Measurements from ENCODE around the gene DPP9. TPM values are rescaled to one million over a fixed set of nuclear protein-coding genes. Genes with fewer than 3 reads are reported as not detected.

The DPP9 gene
- total RNA-seq, 1 experiment from 2014 or later, result 46.4 TPM

DNA sequence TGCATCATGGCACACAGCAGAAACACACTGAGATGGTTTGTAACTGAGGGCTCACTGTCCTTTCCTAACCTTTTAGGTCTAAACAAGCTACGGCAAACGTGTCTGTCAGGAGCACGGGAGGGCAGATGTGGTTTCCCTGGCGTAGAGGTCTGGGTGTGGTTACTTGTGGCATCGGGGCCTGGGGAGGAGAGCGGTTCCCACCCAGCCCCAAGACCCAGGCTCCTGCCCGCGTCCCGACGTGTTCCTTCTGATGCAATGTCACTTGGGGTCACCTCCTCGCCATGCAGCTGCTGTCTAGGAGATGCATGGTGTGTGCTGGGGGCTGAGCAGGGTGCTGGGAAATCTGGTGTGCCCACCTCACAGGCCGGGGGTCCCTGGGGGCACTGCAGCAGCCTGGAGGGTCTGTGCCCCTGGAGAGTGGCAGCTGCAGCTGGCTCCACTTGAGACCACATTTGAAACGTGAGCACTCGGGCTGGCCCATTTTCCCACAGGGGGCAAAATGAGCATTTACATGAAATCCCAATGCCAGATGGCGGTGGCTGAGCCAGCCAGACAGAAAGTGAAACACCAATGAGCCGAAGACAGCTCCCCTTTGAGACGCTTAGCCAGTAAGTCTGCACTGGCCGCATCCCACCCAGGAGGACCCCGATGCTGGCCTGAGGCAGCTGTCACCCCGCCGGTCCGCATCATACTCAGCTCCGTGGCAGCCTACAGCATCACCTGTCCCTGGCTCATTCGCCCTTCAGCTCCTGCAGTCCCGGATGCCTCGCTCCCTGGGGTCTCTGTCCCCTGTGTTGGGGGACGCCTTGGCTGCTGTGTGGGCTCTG, 31.2 kb downstream of the DPP9 start:
- Histone ChIP-seq H3K27me3 (ENCODE audit: insufficient read depth, low read length) (no peaks in the 10 kb centered on the region), H3K4ac (ENCODE audit: low read depth, low read length) (no peak overlapping the region), H3K9ac (ENCODE audit: extremely low read depth, insufficient read length, low read length) (no peak overlapping the region), H2BK12ac (ENCODE audit: insufficient read length, low read depth, low read length) (no peak overlapping the region), H2AFZ (ENCODE audit: low read length) (no peak overlapping the region), H2BK20ac (ENCODE audit: low read depth, low read length, poor library complexity, severe bottlenecking) (no peak overlapping the region), H3K56ac (ENCODE audit: insufficient read length, low read depth, low read length) (no peak overlapping the region), H4K8ac (replicated peaks; ENCODE audit: insufficient read length, low read depth, low read length) (no peak overlapping the region), H4K5ac (ENCODE audit: insufficient read length, low read depth, low read length) (no peak overlapping the region), H3K79me2 (ENCODE audit: insufficient read depth, low read length) (no peaks in the 10 kb centered on the region), H3K23ac (ENCODE audit: insufficient read length, low read depth, low read length) (no peak overlapping the region), H3K27ac (ENCODE audit: insufficient read length, low read depth, low read length) (no peak overlapping the region), H3K23me2 (ENCODE audit: insufficient read length, low read depth, low read length, poor library complexity, severe bottlenecking) (no peaks in the 10 kb centered on the region), H3K4me1 (ENCODE audit: insufficient read depth, low read length) (no peaks in the 10 kb centered on the region), H3K14ac (ENCODE audit: insufficient read depth, low read length) (no peak overlapping the region; the same call in 1 of the 2 replicates), H3K79me1 (ENCODE audit: insufficient read depth, low read depth, low read length, poor library complexity, severe bottlenecking) (no peaks in the 10 kb centered on the region), H2BK5ac (ENCODE audit: insufficient read length, low read length) (no peak overlapping the region), H3K18ac (ENCODE audit: insufficient read length, low read depth, low read length) (no peak overlapping the region), H4K91ac (ENCODE audit: insufficient read length, low read depth, low read length) (no peak overlapping the region), H2AK5ac (ENCODE audit: insufficient read length, low read length) (no peak overlapping the region), H3K9me3 (ENCODE audit: control insufficient read depth, low read depth, low read length) (no peaks in the 10 kb centered on the region), H3T11ph (ENCODE audit: low read length) (no peak overlapping the region), H4K20me1 (ENCODE audit: control insufficient read depth, insufficient read depth, insufficient read length) (no peaks in the 10 kb centered on the region), H2BK120ac (ENCODE audit: low read depth, low read length, poor library complexity, severe bottlenecking) (no peak overlapping the region), H3K4me2 (ENCODE audit: insufficient read depth, insufficient read length, low read length) (no peak overlapping the region), H2BK15ac (ENCODE audit: low read depth, low read length) (no peak overlapping the region)
- Mint-ChIP-seq H3K9me3 (no peaks in the 10 kb centered on the region), H3K27me3 (ENCODE audit: low read depth) (no peaks in the 10 kb centered on the region), H3K36me3 (ENCODE audit: insufficient read depth in 1 of 3, low read depth in 3 of 3) (peaks cover 24 to 69% (median 57%) of the 10 kb centered on the region in 3 experiments), H3K27ac (peak overlapping the region in 2 of 3 experiments; percentile 28 to 35; a peak in 2 of 7 replicates), H3K4me3 (no peak overlapping the region), H3K4me1 (no peaks in the 10 kb centered on the region)
- TF ChIP-seq CTCF (conservative IDR thresholded peaks at IDR 0.05), result no peak
- DNase-seq, result no peak
- no CpG with 5 or more reads among the region's 27 CpGs for WGBS (ENCODE audit: extremely low coverage, insufficient read length, low lambda C conversion rate)
